CD4-positive, alpha-beta T cell (primary cell): Measurements from ENCODE around the gene LPAR1. TPM values are rescaled to one million over a fixed set of nuclear protein-coding genes. Genes with fewer than 3 reads are reported as not detected.

Experiments used
- ATAC-seq: fragments of 200-7000 bp; cut with Tn5 transposase; one replicate; pipeline ENCODE4 v1.10.0; 2022; ENCODE audit warnings: mild to moderate bottlenecking; ENCODE audit not compliant: poor library complexity
- CTCF ChIA-PET: fragments of 350-600 bp; sonication (Branson Sonifier 250); formaldehyde crosslinking; loops from one replicate; lab custom pipeline; 2021; ENCODE audit warnings: antibody characterized with exemption, inconsistent platforms; lab: Charles Lee
- POLR2A ChIA-PET: fragments of 350-600 bp; sonication (Branson Sonifier 250); formaldehyde crosslinking; loops from one replicate; lab custom pipeline; 2021; ENCODE audit warnings: antibody characterized with exemption, inconsistent platforms; lab: Charles Lee
- DNase-seq, 14 experiments: peaks; one replicate each; pipeline ENCODE4 v3.0.0-alpha.2; 2013 to 2020; ENCODE audit warnings: mixed read lengths in 2 of 14
- H3K27ac ChIP-seq, 2 donors: one replicate each; pipeline versions ENCODE4 v1.5.1 to v1.7.0; 2013; ENCODE audit warnings: low read length in 2 of 2, low read depth in 1 of 2, mild to moderate bottlenecking in 1 of 2
- H3K27me3 ChIP-seq, 2 experiments: 1 replicate in 1 of 2; 2 replicates in 1 of 2; pipeline versions ENCODE4 v1.6.1 to v1.7.0; 2013; ENCODE audit warnings: low read length in 2 of 2, control low read depth in 1 of 2, mild to moderate bottlenecking in 1 of 2, moderate library complexity in 1 of 2; ENCODE audit not compliant: insufficient read depth in 2 of 2, control insufficient read depth in 1 of 2
- H3K36me3 ChIP-seq: one replicate; pipeline ENCODE4 v1.6.1; 2013; ENCODE audit warnings: low read length, control low read depth; ENCODE audit not compliant: insufficient read depth
- H3K4me1 ChIP-seq: one replicate; pipeline ENCODE4 v1.6.1; 2013; ENCODE audit warnings: low read length, control low read depth; ENCODE audit not compliant: insufficient read depth
- H3K4me3 ChIP-seq: one replicate; pipeline ENCODE4 v1.5.1; 2013; ENCODE audit warnings: mild to moderate bottlenecking, low read length, moderate library complexity
- H3K9me3 ChIP-seq, 2 experiments: 1 replicate in 1 of 2; 2 replicates in 1 of 2; pipeline versions ENCODE4 v1.6.1 to v1.7.0; 2013; ENCODE audit warnings: low read length in 2 of 2, mild to moderate bottlenecking in 2 of 2, control low read depth in 1 of 2, moderate library complexity in 1 of 2; ENCODE audit not compliant: control insufficient read depth in 1 of 2, insufficient read depth in 1 of 2
- H3K27ac Mint-ChIP-seq: one replicate; pipeline ENCODE4 v1.8.0; 2020; ENCODE audit warnings: mixed read lengths
- H3K27me3 Mint-ChIP-seq: one replicate; pipeline ENCODE4 v1.8.0; 2021; ENCODE audit warnings: mixed read lengths
- H3K36me3 Mint-ChIP-seq: one replicate; pipeline ENCODE4 v1.8.0; 2021; ENCODE audit warnings: low read depth, mixed read lengths
- H3K4me1 Mint-ChIP-seq: one replicate; pipeline ENCODE4 v1.8.0; 2021; ENCODE audit warnings: low read depth, mixed read lengths
- H3K4me3 Mint-ChIP-seq: one replicate; pipeline ENCODE4 v1.8.0; 2020; ENCODE audit warnings: mild to moderate bottlenecking, mixed read lengths
- H3K9me3 Mint-ChIP-seq: one replicate; pipeline ENCODE4 v1.8.0; 2020; ENCODE audit warnings: mixed read lengths
- intact Hi-C, 2 experiments: fragments of 100-400 bp; cut with DNase I in 1 of 2; cut with micrococcal nuclease in 1 of 2; formaldehyde crosslinking; loops; one replicate each; pipeline versions ENCODE4 v1.15.1 to v1.9.0; 2023 to 2025; cut with DNase I, micrococcal nuclease
- total RNA-seq, 174 experiments: library from RNA in 2 of 174; stranded (reverse) in 2 of 174; gene quantifications; one replicate each; pipeline ENCODE4 v1.2.3 and lab custom pipeline; 2021 to 2026
- TF ChIP-seq, protein P1 (sequence below): fragments of 200-600 bp; IDR thresholded peaks from one replicate; pipeline ENCODE4 v1.8.0; 2022; ENCODE audit warnings: antibody characterized with exemption, mild to moderate bottlenecking

Gene LPAR1
- total RNA-seq, 2 experiments from 2014 or later: not detected

DNA sequence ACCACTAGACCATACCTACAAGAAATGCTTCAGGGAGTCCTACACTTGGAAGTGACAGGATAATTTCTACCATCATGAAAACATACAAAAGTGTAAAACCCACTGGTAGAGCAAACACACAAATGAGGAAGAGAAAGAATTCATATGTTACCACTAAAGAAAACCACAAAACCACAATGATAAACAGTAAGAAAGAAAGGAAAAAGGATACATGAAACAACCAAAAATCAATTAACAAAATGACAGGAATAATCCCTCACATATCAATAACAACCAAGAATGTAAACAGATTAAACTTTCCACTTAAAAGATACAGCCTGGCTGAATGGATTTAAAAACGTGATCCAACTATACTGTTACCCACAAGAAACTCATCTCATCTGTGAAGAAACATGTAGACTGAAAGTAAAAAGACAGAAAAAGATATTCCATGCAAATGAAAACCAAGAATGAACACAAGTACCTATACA, 83.4 kb downstream of the LPAR1 start:
- DNase-seq: no peak
- H3K27me3 Mint-ChIP-seq: no peaks in the 10 kb centered on the region
- CTCF ChIA-PET: no interaction called here
- no peak for ATAC-seq
- H3K36me3 ChIP-seq: no peaks in the 10 kb centered on the region
- POLR2A ChIA-PET: no interaction called here
- H3K4me3 ChIP-seq: no peak overlapping the region
- TF ChIP-seq, protein P1, sequence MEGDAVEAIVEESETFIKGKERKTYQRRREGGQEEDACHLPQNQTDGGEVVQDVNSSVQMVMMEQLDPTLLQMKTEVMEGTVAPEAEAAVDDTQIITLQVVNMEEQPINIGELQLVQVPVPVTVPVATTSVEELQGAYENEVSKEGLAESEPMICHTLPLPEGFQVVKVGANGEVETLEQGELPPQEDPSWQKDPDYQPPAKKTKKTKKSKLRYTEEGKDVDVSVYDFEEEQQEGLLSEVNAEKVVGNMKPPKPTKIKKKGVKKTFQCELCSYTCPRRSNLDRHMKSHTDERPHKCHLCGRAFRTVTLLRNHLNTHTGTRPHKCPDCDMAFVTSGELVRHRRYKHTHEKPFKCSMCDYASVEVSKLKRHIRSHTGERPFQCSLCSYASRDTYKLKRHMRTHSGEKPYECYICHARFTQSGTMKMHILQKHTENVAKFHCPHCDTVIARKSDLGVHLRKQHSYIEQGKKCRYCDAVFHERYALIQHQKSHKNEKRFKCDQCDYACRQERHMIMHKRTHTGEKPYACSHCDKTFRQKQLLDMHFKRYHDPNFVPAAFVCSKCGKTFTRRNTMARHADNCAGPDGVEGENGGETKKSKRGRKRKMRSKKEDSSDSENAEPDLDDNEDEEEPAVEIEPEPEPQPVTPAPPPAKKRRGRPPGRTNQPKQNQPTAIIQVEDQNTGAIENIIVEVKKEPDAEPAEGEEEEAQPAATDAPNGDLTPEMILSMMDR: no peak
- H3K9me3 Mint-ChIP-seq: peaks cover 23% of the 10 kb centered on the region
- peaks cover 9 to 14% of the 10 kb centered on the region in 2 experiments for H3K9me3 ChIP-seq
- H3K36me3 Mint-ChIP-seq: no peaks in the 10 kb centered on the region
- H3K27me3 ChIP-seq: no peaks in the 10 kb centered on the region
- intact Hi-C loops: no loop called here
- no peaks in the 10 kb centered on the region for H3K4me1 ChIP-seq
- no peak overlapping the region for H3K27ac Mint-ChIP-seq
- no peaks in the 10 kb centered on the region for H3K4me1 Mint-ChIP-seq
- H3K4me3 Mint-ChIP-seq: no peak overlapping the region
- no peak overlapping the region for H3K27ac ChIP-seq

GRCh38 chr9:110952540-110952859, 85.8 kb downstream of the LPAR1 start:
- ChIA-PET POLR2A (no interaction called here), CTCF (no interaction called here)
- no peaks in the 10 kb centered on the region for H3K4me1 ChIP-seq
- TF ChIP-seq, protein P1: no peak
- no peak overlapping the region for H3K27ac ChIP-seq
- H3K27me3 ChIP-seq: no peaks in the 10 kb centered on the region
- no peaks in the 10 kb centered on the region for H3K36me3 ChIP-seq
- H3K9me3 Mint-ChIP-seq: peaks cover 17% of the 10 kb centered on the region
- no peaks in the 10 kb centered on the region for H3K27me3 Mint-ChIP-seq
- no peak overlapping the region for H3K4me3 ChIP-seq
- DNase-seq: peak in 1 of 14 experiments; percentile 5
- no peaks in the 10 kb centered on the region for H3K36me3 Mint-ChIP-seq
- H3K4me1 Mint-ChIP-seq: no peaks in the 10 kb centered on the region
- no peak overlapping the region for H3K4me3 Mint-ChIP-seq
- intact Hi-C loops: no loop called here
- peaks cover 9 to 14% of the 10 kb centered on the region in 2 experiments for H3K9me3 ChIP-seq
- no peak overlapping the region for H3K27ac Mint-ChIP-seq
- ATAC-seq: no peak

DNA sequence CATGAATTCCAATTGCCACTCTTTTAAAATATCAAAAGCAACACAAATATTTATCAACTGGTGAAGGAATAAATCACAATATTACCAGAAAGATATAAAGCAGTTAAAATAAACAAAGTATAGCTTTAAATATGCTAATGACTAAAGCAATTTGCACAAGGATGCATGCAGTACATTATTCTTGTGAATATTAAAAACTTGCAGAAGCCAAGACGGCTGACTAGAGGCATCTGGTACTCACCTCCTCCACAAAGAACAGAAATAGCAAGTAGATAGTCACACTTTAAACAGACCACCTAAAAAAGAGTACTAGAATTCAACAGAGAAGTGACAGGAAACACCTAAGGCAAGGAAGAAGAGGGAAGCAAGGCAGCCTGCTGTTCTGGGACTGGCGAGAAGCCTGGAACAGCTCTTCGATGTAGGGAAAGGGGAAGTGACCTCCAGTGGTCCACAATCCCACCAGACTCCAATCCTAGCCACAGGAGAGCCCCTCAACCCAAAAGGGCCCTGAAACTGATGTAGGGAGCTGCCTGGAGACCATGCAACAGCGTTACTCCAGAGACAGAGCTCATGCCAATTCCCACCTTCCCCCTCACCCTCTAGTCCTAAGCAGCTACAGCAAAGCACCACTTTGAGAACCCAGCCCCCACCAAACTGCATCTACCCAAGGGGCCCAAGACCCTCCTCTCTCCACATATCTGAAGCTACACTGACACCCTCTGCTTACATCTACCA, 86.3 kb downstream of the LPAR1 start:
- TF ChIP-seq, protein P1: no peak
- Mint-ChIP-seq H3K36me3 (no peaks in the 10 kb centered on the region), H3K4me1 (no peaks in the 10 kb centered on the region), H3K4me3 (no peak overlapping the region), H3K9me3 (peaks cover 17% of the 10 kb centered on the region), H3K27me3 (no peaks in the 10 kb centered on the region), H3K27ac (no peak overlapping the region)
- ATAC-seq (no peak), DNase-seq (no peak)
- Histone ChIP-seq H3K27me3 (no peaks in the 10 kb centered on the region), H3K27ac (no peak overlapping the region), H3K9me3 (peaks cover 9 to 14% of the 10 kb centered on the region in 2 experiments), H3K36me3 (no peaks in the 10 kb centered on the region), H3K4me1 (no peaks in the 10 kb centered on the region), H3K4me3 (no peak overlapping the region)
- POLR2A ChIA-PET: interaction anchor here (0.6 kb wide), 1 partner anchor 265 kb away, joined by 4 read pairs; no protein-coding TSS in a partner anchor
- intact Hi-C loops: no loop called here
- CTCF ChIA-PET: no interaction called here
